ENCODE data around the gene GPR42.
"Not testable (repeated sequence)": the region's sequence is repeated elsewhere in the genome, so short reads cannot be mapped to it uniquely, and the experiment has no call there.

The GPR42 gene

GRCh38 chr19:35359395-35359794 is 11.5 kb upstream of the GPR42 start:
- not testable (repeated sequence) for H3K4me3 ChIP-seq (ENCODE audit: low read length in 2 of 2); H3K9me3 ChIP-seq (replicated peaks in 1 of 2; ENCODE audit: control insufficient read depth in 2 of 2, insufficient read depth in 1 of 2, low read depth in 1 of 2, low read length in 2 of 2); H2BK15ac ChIP-seq (ENCODE audit: low read length); H3K14ac ChIP-seq (ENCODE audit: low read length); H3K36me3 ChIP-seq (replicated peaks in 1 of 2; ENCODE audit: control insufficient read depth in 2 of 2, insufficient read depth in 2 of 2, low read length in 2 of 2); H2AK5ac ChIP-seq (ENCODE audit: low read depth, low read length); H3K4me2 ChIP-seq (ENCODE audit: insufficient read depth, low read length, poor library complexity, severe bottlenecking); H3K9ac ChIP-seq (ENCODE audit: low read depth, low read length, poor library complexity); H3K27ac ChIP-seq (replicated peaks; ENCODE audit: low read length); H4K8ac ChIP-seq (ENCODE audit: low read depth, low read length); H3K4me1 ChIP-seq (ENCODE audit: control insufficient read depth in 2 of 2, insufficient read depth in 1 of 2, low read depth in 1 of 2, low read length in 2 of 2); H2BK120ac ChIP-seq (ENCODE audit: low read depth, low read length); H3K79me1 ChIP-seq (ENCODE audit: low read depth, low read length); H3K18ac ChIP-seq (ENCODE audit: low read length); H4K91ac ChIP-seq (ENCODE audit: low read depth, low read length, poor library complexity); H3K4ac ChIP-seq (ENCODE audit: low read length); H3K23ac ChIP-seq (ENCODE audit: low read depth, low read length, poor library complexity); H2AFZ ChIP-seq (ENCODE audit: low read length); H2BK12ac ChIP-seq (ENCODE audit: low read length); DNase-seq (ENCODE audit: low spot score); H3K27me3 ChIP-seq (ENCODE audit: control insufficient read depth in 3 of 3, insufficient read depth in 3 of 3, low read depth in 1 of 3, low read length in 3 of 3); H2BK5ac ChIP-seq (ENCODE audit: low read length)
- WGBS, 2 donors (ENCODE audit: extremely low coverage in 2 of 2, insufficient read length in 2 of 2, insufficient replicate concordance in 1 of 2): no CpG with 5 or more reads among the region's 21 CpGs

DNA sequence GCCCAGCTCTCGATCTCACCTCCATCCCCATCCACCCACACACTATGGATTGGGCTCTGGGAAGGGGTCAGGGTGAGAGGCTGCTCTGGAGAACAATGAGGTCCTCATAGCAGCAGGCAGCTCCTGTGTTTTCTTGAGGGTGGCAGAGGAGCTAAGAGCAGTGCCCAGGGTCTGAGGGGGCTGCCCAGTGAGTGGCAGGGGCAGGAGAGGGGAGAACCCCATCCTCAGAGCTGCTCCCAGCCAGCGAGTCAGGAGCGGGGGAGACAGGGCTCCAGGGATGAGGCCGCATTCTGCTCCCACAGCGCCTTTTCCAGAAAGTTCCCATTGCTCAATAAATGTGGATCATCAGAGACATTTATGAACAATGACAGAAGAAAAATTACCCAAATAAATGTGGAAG is 10.8 kb upstream of the GPR42 start:
- not testable (repeated sequence) for H3K27me3 ChIP-seq (ENCODE audit: control insufficient read depth in 3 of 3, insufficient read depth in 3 of 3, low read depth in 1 of 3, low read length in 3 of 3); H2AK5ac ChIP-seq (ENCODE audit: low read depth, low read length); H3K4me3 ChIP-seq (ENCODE audit: low read length in 2 of 2); H3K79me1 ChIP-seq (ENCODE audit: low read depth, low read length); H2BK120ac ChIP-seq (ENCODE audit: low read depth, low read length); H3K4me1 ChIP-seq (ENCODE audit: control insufficient read depth in 2 of 2, insufficient read depth in 1 of 2, low read depth in 1 of 2, low read length in 2 of 2); H4K91ac ChIP-seq (ENCODE audit: low read depth, low read length, poor library complexity); H2BK15ac ChIP-seq (ENCODE audit: low read length); H2BK12ac ChIP-seq (ENCODE audit: low read length); H3K9me3 ChIP-seq (replicated peaks in 1 of 2; ENCODE audit: control insufficient read depth in 2 of 2, insufficient read depth in 1 of 2, low read depth in 1 of 2, low read length in 2 of 2); H3K27ac ChIP-seq (replicated peaks; ENCODE audit: low read length); DNase-seq (ENCODE audit: low spot score); H3K4ac ChIP-seq (ENCODE audit: low read length); H3K9ac ChIP-seq (ENCODE audit: low read depth, low read length, poor library complexity); H3K36me3 ChIP-seq (replicated peaks in 1 of 2; ENCODE audit: control insufficient read depth in 2 of 2, insufficient read depth in 2 of 2, low read length in 2 of 2); H3K4me2 ChIP-seq (ENCODE audit: insufficient read depth, low read length, poor library complexity, severe bottlenecking); H3K18ac ChIP-seq (ENCODE audit: low read length); H3K14ac ChIP-seq (ENCODE audit: low read length); H4K8ac ChIP-seq (ENCODE audit: low read depth, low read length); H2BK5ac ChIP-seq (ENCODE audit: low read length); H3K23ac ChIP-seq (ENCODE audit: low read depth, low read length, poor library complexity); H2AFZ ChIP-seq (ENCODE audit: low read length)
- no CpG with 5 or more reads among the region's 5 CpGs for WGBS, 2 donors (ENCODE audit: extremely low coverage in 2 of 2, insufficient read length in 2 of 2, insufficient replicate concordance in 1 of 2)

- Histone ChIP-seq H3K23ac (ENCODE audit: low read depth, low read length, poor library complexity) (no peak overlapping the region), H2BK12ac (ENCODE audit: low read length) (no peak overlapping the region), H4K8ac (ENCODE audit: low read depth, low read length) (no peak overlapping the region), H2AK5ac (ENCODE audit: low read depth, low read length) (no peak overlapping the region), H3K4me2 (ENCODE audit: insufficient read depth, low read length, poor library complexity, severe bottlenecking) (no peak overlapping the region), H2BK15ac (ENCODE audit: low read length) (no peak overlapping the region), H3K79me1 (ENCODE audit: low read depth, low read length) (no peaks in the 10 kb centered on the region), H3K4me3 (ENCODE audit: low read length in 2 of 2) (no peak overlapping the region), H2AFZ (ENCODE audit: low read length) (no peak overlapping the region), H2BK5ac (ENCODE audit: low read length) (no peak overlapping the region), H3K4ac (ENCODE audit: low read length) (no peak overlapping the region), H3K36me3 (replicated peaks in 1 of 2; ENCODE audit: control insufficient read depth in 2 of 2, insufficient read depth in 2 of 2, low read length in 2 of 2) (no peaks in the 10 kb centered on the region), H2BK120ac (ENCODE audit: low read depth, low read length) (no peak overlapping the region), H3K27ac (replicated peaks; ENCODE audit: low read length) (no peak overlapping the region), H3K9ac (ENCODE audit: low read depth, low read length, poor library complexity) (no peak overlapping the region), H3K14ac (ENCODE audit: low read length) (no peak overlapping the region), H3K18ac (ENCODE audit: low read length) (no peak overlapping the region), H3K27me3 (ENCODE audit: control insufficient read depth in 3 of 3, insufficient read depth in 3 of 3, low read depth in 1 of 3, low read length in 3 of 3) (peaks cover 0 to 2% (median 0%) of the 10 kb centered on the region in 3 experiments), H3K9me3 (replicated peaks in 1 of 2; ENCODE audit: control insufficient read depth in 2 of 2, insufficient read depth in 1 of 2, low read depth in 1 of 2, low read length in 2 of 2) (no peaks in the 10 kb centered on the region), H3K4me1 (ENCODE audit: control insufficient read depth in 2 of 2, insufficient read depth in 1 of 2, low read depth in 1 of 2, low read length in 2 of 2) (no peaks in the 10 kb centered on the region), H4K91ac (ENCODE audit: low read depth, low read length, poor library complexity) (no peak overlapping the region)
- no CpG with 5 or more reads among the region's 5 CpGs for WGBS, 2 donors (ENCODE audit: extremely low coverage in 2 of 2, insufficient read length in 2 of 2, insufficient replicate concordance in 1 of 2)
- DNase-seq (ENCODE audit: low spot score): no peak
Observed at GRCh38 chr19:35360880-35361420, 9.9 kb upstream of the GPR42 start.

DNA sequence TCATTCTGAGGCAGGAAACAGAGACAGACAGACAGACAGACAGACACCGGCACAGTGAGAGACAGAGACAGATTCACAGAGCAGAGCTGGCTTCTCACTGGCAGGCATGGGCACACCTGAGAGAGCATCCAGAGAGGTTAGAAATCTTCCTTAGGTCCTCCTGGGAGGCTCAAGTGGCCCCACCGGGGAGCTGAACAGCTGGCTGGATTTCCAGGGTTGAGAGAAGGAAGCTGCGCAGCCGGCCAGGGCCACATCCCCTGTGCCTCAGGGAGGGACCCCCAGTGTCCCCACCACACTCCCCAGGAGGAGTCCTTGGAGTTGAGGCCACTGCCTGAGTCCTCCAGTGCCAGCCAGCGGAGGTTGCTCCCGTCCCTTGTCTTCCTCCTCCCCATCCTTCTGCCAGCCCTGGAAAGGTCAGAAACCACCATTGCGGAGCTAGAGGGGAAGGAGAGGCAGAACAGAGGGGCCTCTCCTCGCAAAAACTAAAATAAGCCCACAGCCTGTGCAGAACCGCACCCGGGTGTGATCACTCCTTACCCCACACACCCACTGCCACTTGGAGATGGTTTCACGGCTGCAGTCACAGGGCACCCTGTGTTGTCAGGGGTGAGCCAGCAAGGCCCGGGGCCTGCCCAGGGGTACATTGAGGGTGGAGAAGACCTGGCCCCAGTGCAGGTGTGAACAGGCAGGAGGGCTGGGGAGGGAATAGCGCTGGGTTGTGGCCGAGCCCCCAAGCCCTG is 8.4 kb upstream of the GPR42 start:
- H2BK5ac ChIP-seq (ENCODE audit: low read length): no peak overlapping the region
- no peaks in the 10 kb centered on the region for H3K79me1 ChIP-seq (ENCODE audit: low read depth, low read length)
- no peak overlapping the region for H3K14ac ChIP-seq (ENCODE audit: low read length)
- no peak overlapping the region for H3K9ac ChIP-seq (ENCODE audit: low read depth, low read length, poor library complexity)
- no peak overlapping the region for H3K23ac ChIP-seq (ENCODE audit: low read depth, low read length, poor library complexity)
- DNase-seq (ENCODE audit: low spot score): no peak
- no peak overlapping the region for H4K91ac ChIP-seq (ENCODE audit: low read depth, low read length, poor library complexity)
- no CpG with 5 or more reads among the region's 14 CpGs for WGBS, 2 donors (ENCODE audit: extremely low coverage in 2 of 2, insufficient read length in 2 of 2, insufficient replicate concordance in 1 of 2)
- no peak overlapping the region for H2BK15ac ChIP-seq (ENCODE audit: low read length)
- H2BK120ac ChIP-seq (ENCODE audit: low read depth, low read length): no peak overlapping the region
- H3K9me3 ChIP-seq (replicated peaks in 1 of 2; ENCODE audit: control insufficient read depth in 2 of 2, insufficient read depth in 1 of 2, low read depth in 1 of 2, low read length in 2 of 2): no peaks in the 10 kb centered on the region
- H2BK12ac ChIP-seq (ENCODE audit: low read length): no peak overlapping the region
- H3K27me3 ChIP-seq (ENCODE audit: control insufficient read depth in 3 of 3, insufficient read depth in 3 of 3, low read depth in 1 of 3, low read length in 3 of 3): no peaks in the 10 kb centered on the region
- no peak overlapping the region for H4K8ac ChIP-seq (ENCODE audit: low read depth, low read length)
- H3K4me1 ChIP-seq (ENCODE audit: control insufficient read depth in 2 of 2, insufficient read depth in 1 of 2, low read depth in 1 of 2, low read length in 2 of 2): no peaks in the 10 kb centered on the region
- H3K18ac ChIP-seq (ENCODE audit: low read length): no peak overlapping the region
- no peak overlapping the region for H3K27ac ChIP-seq (replicated peaks; ENCODE audit: low read length)
- H2AK5ac ChIP-seq (ENCODE audit: low read depth, low read length): no peak overlapping the region
- H2AFZ ChIP-seq (ENCODE audit: low read length): no peak overlapping the region
- H3K36me3 ChIP-seq (replicated peaks in 1 of 2; ENCODE audit: control insufficient read depth in 2 of 2, insufficient read depth in 2 of 2, low read length in 2 of 2): no peaks in the 10 kb centered on the region
- no peak overlapping the region for H3K4me2 ChIP-seq (ENCODE audit: insufficient read depth, low read length, poor library complexity, severe bottlenecking)
- H3K4me3 ChIP-seq (ENCODE audit: low read length in 2 of 2): no peak overlapping the region
- no peak overlapping the region for H3K4ac ChIP-seq (ENCODE audit: low read length)
